HG02840 (cell line): ENCODE measurements around the gene PGM2.
"Not testable (repeated sequence)": the region's sequence is repeated elsewhere in the genome, so short reads cannot be mapped to it uniquely, and the experiment has no call there.

ENCODE experiments used
- ATAC-seq: cut with Tn5 transposase; IDR thresholded peaks from one replicate; pipeline ENCODE4 v1.9.1; 2021; ENCODE audit warnings: mild to moderate bottlenecking, moderate library complexity, moderate number of reproducible peaks; ENCODE audit not compliant: unreplicated experiment, low FRiP score

PGM2 gene

GRCh38 chr4:37816006-37816405 lies 10.5 kb upstream of the PGM2 start:
- no peak for ATAC-seq

DNA sequence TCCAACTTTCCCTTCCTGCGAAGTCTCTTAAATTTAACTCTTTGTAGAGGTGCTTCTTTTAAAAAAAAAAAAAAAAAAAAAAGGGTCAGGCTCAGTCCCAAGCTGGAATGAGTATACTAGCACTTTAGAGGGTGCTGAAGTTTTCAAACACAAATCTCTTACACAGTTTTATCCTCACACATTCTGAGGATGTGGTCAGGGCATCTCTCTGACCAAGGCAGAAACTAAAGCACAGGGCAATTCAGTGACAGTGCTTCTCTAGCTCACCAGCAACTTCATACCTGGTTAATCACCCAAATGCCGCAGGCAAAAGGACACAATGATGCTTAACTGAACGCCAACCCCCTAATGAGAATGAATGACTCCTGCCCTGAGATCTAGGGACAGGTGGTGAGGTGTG lies 9.8 kb upstream of the PGM2 start:
- ATAC-seq = no peak

DNA sequence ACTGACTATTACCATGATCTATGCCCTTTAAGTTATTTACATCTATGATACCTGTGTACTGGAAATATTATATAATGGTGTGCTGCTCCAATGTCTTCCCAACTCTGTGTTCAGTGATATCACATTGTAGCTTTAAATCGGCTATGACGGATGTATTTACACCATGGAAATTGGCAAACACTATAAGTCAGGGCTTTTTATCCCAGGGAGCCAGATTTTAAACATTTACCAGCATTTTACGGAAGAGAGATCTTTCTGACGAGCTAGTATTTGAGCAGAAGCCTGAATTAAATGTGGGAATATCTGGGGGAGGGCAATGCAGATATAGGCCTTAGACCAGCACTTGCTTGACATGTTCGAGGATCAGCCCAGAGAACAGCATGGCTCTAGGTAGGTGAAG lies 7.7 kb upstream of the PGM2 start:
- ATAC-seq = no peak

- ATAC-seq = not testable (repeated sequence)
Measured at GRCh38 chr4:37820458-37820857, 6.0 kb upstream of the PGM2 start.

- ATAC-seq = no peak
Measured at GRCh38 chr4:37821953-37822605, 4.4 kb upstream of the PGM2 start.

DNA sequence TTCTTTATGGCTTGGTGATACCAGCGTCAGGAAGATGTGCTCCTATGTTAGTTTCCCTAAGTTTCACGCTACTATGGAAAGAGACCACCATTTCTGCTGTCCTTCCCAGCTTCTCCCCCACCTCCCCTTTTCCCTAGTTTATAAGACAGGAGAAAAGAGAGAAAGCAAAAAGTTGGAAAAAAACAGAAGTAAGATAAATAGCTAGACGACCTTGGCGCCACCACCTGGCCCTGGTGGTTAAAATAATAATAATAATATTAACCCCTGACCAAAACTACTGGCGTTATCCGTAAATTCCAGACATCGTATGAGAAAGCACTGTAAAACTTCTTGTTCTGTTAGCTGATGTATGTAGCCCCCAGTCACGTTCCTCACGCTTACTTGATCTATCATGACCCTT lies 985 bp upstream of the PGM2 start:
- not testable (repeated sequence) for ATAC-seq

GRCh38 chr4:37825968-37826294 lies 555 bp upstream of the PGM2 start:
- ATAC-seq = peak; percentile 5

DNA sequence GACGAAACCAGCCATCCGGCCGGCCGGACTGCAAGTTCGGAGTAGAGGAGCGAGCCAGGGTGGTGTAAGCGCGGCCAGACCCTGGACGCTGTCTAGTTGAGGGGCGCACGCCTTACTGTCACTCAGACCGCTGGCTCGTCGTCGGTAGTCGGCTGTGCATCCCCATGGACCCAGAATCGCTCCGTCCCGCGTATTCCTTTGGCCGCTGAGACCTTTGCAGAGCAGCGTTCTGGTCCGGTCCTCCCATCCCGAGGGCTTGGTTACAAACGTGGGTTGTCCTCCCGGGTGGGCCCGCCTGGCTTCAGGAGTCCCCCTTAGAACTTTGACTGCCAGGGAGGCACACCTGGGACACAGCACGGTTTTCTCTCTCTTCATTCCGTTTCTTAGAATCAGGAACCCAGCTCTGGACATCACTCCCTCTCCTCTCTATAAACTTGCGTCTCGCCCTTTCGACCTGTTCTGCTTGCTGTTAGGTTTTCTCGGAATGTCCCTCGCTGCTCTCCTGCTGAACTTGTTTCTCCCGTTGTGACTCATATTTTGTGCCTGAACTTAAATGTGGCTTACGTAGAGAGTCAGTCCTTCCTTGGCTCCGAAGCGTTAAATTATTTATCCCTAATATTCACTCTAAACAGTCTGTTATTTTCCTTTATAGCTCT lies 672 bp downstream of the PGM2 start:
- ATAC-seq = peak; percentile 45

GRCh38 chr4:37827802-37828321 lies 1.4 kb downstream of the PGM2 start:
- no peak for ATAC-seq

DNA sequence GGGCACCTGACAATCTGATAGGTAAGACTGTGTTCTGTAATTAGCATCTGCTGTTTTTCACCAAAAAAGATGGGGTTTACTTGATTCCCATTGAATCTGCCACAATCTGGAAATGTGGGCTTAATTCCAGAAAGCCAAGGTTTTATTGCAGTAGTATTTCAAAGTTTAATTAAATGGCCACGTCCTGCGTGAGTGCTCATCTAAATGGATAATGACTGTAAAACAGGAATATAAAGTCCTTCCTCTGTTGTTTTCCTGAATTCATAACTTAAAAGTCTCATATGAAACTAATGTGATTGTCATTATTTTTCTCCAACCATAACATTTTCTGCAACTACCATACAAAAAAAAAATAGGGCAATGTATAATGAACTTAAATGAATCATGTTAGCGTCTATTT lies 2.4 kb downstream of the PGM2 start:
- ATAC-seq = no peak

DNA sequence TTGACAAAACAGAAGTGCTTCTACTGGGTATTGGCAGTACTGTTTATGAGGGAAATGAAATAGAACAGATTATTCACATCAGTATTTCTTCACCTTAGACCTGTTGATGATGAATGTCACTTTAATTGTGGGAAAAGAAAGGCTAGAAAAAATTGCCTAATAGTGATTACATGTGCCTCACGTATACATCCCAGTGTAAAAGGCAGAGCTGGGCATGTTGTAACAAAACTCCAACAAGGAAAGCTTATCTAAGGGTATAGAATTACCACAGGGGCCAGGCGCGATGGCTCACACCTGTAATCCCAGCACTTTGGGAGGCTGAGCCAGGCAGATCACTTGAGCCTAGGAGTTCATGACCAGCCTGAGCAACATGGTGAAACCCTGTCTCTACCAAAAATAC lies 4.2 kb downstream of the PGM2 start:
- no peak for ATAC-seq

GRCh38 chr4:37835031-37835430 lies 8.5 kb downstream of the PGM2 start:
- ATAC-seq = no peak

DNA sequence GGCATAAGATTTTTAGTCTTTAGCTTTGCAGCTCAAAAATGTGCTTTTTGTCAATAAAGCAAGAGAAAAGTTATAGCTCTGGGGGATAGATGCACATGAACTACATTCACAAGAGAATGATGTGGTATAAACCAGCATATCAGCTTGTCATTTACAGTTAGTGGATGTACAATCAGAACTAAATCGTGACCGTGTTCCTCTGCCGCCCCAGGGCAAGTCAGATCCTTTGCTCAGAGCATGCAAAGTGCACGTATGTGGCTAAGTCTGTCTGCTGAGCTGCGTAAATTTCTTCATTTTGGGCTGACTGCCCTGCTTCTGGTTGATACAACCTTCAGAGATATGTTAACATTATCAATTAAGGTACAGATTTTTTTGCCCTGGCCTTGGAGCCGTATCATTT lies 9.3 kb downstream of the PGM2 start:
- ATAC-seq = no peak

- no peak for ATAC-seq
Measured at GRCh38 chr4:37836274-37836673, 9.8 kb downstream of the PGM2 start.

- no peak for ATAC-seq
Measured at GRCh38 chr4:37836838-37837440, 10.5 kb downstream of the PGM2 start.

DNA sequence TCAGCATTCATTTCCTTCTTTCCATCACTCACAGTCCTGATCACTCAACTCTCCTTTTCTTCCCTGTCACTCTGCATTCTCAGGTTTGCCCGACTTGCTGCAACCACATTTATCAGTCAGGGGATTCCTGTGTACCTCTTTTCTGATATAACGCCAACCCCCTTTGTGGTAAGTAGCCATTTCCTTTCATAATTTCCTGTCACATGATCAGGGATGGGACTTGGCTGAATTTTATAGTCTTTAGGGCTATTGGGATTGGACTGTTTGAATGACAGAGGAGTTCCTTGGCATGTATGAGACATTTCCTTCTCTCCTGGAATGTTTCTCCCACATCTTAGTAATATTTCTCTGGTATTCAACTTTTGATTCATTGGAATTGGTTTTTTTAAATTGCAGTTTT lies 11.0 kb downstream of the PGM2 start:
- ATAC-seq = no peak

GRCh38 chr4:37839426-37839825 lies 12.9 kb downstream of the PGM2 start:
- no peak for ATAC-seq

DNA sequence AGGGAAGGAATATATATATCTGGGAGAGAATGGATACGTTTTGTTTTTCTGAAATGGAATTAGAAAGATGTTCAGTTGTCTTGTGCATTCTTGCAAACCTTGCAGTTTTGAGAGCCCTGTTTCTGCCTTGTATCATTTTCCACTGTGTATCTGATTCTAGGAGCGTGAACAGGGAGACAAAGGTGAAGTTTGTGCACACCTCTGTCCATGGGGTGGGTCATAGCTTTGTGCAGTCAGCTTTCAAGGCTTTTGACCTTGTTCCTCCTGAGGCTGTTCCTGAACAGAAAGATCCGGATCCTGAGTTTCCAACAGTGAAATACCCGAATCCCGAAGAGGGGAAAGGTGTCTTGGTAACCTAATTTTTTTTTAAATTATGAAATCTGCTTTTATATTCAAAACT lies 17.7 kb downstream of the PGM2 start:
- no peak for ATAC-seq

DNA sequence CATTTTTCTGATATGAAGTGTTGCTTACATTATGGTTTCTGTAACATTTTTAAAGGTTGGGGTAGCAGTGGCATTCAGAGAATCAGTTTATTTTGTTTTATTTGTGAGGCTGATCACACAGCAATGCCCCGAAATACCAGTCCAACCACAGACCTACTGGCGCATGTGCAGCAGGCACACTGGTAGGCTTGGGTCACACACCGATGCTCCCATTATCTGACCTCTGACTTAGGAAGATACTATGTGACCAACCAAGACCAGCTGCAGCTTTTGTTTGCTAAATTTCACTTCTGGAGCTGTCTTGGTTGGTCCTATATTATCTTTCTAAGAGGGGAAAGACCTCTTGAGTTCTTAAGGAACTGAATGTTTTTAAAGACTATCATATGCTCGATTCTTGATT lies 18.7 kb downstream of the PGM2 start:
- no peak for ATAC-seq

DNA sequence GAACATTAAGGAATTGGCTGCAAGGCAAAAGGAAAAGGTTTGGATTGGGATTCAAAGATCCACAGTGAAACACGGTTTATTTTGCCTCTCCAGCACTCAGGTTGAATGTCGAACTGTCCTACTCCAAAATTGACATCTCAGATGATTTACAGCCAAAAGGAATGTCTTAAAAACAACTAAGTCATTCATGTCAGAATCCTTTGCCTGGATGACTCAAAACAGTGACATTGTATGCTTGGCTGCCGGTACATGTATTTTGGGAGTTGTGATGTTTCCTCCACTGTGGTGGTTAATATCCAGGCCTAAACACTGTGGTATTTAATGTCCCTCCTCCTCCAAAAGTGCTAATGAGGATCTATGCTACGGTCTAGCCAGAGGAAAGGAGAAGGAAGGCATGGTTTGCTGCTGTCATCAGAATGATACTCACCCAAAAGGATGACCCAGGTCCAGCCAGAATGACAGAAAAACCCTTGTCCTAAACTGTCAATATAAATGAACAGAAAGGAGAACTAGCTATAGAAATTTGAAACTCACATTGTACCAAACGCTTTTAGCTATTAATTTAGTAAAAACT lies 20.9 kb downstream of the PGM2 start:
- no peak for ATAC-seq

- no peak for ATAC-seq
Measured at GRCh38 chr4:37852376-37852775, 25.9 kb downstream of the PGM2 start.

- ATAC-seq = no peak
Measured at GRCh38 chr4:37858112-37858511, 31.6 kb downstream of the PGM2 start.
